Osteocyte (in vitro differentiated cells): ENCODE results near the gene ERVMER34-1. TPM values are rescaled to one million over a fixed set of nuclear protein-coding genes. Genes with fewer than 3 reads are reported as not detected.

ENCODE experiments used
- DNase-seq: peaks from one replicate; pipeline ENCODE4 v3.0.0; 2021; ENCODE audit warnings: mixed read lengths; ENCODE audit not compliant: unreplicated experiment; ENCODE audit errors: extremely low spot score
- H3K27ac Mint-ChIP-seq: one replicate; pipeline ENCODE4 v1.8.0; 2021; ENCODE audit warnings: mild to moderate bottlenecking, mixed read lengths; ENCODE audit not compliant: unreplicated experiment
- H3K27me3 Mint-ChIP-seq: one replicate; pipeline ENCODE4 v1.8.0; 2021; ENCODE audit warnings: mixed read lengths; ENCODE audit not compliant: unreplicated experiment
- H3K36me3 Mint-ChIP-seq: one replicate; pipeline ENCODE4 v1.8.0; 2021; ENCODE audit warnings: mixed read lengths; ENCODE audit not compliant: unreplicated experiment
- H3K4me1 Mint-ChIP-seq: one replicate; pipeline ENCODE4 v1.8.0; 2021; ENCODE audit warnings: mixed read lengths; ENCODE audit not compliant: unreplicated experiment
- H3K4me3 Mint-ChIP-seq: one replicate; pipeline ENCODE4 v1.8.0; 2021; ENCODE audit warnings: mild to moderate bottlenecking, moderate library complexity, mixed read lengths; ENCODE audit not compliant: unreplicated experiment
- H3K9me3 Mint-ChIP-seq: one replicate; pipeline ENCODE4 v1.8.0; 2021; ENCODE audit warnings: mixed read lengths; ENCODE audit not compliant: unreplicated experiment
- CTCF ChIP-seq: fragments of 200-600 bp; sonication (generic); IDR thresholded peaks from 2 replicates; pipeline ENCODE4 v1.5.0; 2021; ENCODE audit warnings: antibody characterized with exemption, mild to moderate bottlenecking, moderate library complexity
- total RNA-seq: library from RNA; stranded (reverse); gene quantifications from 2 replicates; pipeline ENCODE4 v1.2.1, GENCODE V29; 2021

ERVMER34-1 gene
- total RNA-seq, 1 donor from 2014 or later = 0.24 TPM

- no peak for DNase-seq
- peaks cover 17% of the 10 kb centered on the region for H3K36me3 Mint-ChIP-seq
- H3K4me3 Mint-ChIP-seq = no peak overlapping the region
- no peaks in the 10 kb centered on the region for H3K27me3 Mint-ChIP-seq
- no peak overlapping the region for H3K27ac Mint-ChIP-seq
- TF ChIP-seq CTCF = no peak
- no peaks in the 10 kb centered on the region for H3K9me3 Mint-ChIP-seq
- peaks cover 36% of the 10 kb centered on the region for H3K4me1 Mint-ChIP-seq
Observed at GRCh38 chr4:52715255-52715897, 35.8 kb downstream of the ERVMER34-1 start.

GRCh38 chr4:52714597-52715254 lies 36.5 kb downstream of the ERVMER34-1 start:
- Mint-ChIP-seq H3K9me3 (no peaks in the 10 kb centered on the region), H3K27ac (peak overlapping the region; percentile 32), H3K4me3 (no peak overlapping the region), H3K36me3 (peaks cover 14% of the 10 kb centered on the region), H3K27me3 (peaks cover 2% of the 10 kb centered on the region), H3K4me1 (peaks cover 36% of the 10 kb centered on the region)
- no peak for DNase-seq
- TF ChIP-seq CTCF = no peak

- Mint-ChIP-seq H3K36me3 (peaks cover 13% of the 10 kb centered on the region), H3K4me1 (peaks cover 36% of the 10 kb centered on the region), H3K9me3 (no peaks in the 10 kb centered on the region), H3K27me3 (peaks cover 9% of the 10 kb centered on the region), H3K27ac (no peak overlapping the region), H3K4me3 (peak overlapping the region; percentile 87)
- DNase-seq = no peak
- no peak for TF ChIP-seq CTCF
Observed at GRCh38 chr4:52713456-52713937, 37.7 kb downstream of the ERVMER34-1 start.

GRCh38 chr4:52712251-52713130 lies 38.7 kb downstream of the ERVMER34-1 start:
- peak; percentile 99 for DNase-seq
- Mint-ChIP-seq H3K27ac (peak overlapping the region; percentile 89), H3K9me3 (no peaks in the 10 kb centered on the region), H3K27me3 (peaks cover 13% of the 10 kb centered on the region), H3K4me1 (peaks cover 36% of the 10 kb centered on the region), H3K4me3 (peak overlapping the region; percentile 87), H3K36me3 (peaks cover 13% of the 10 kb centered on the region)
- no peak for TF ChIP-seq CTCF
